Thymus (tissue), 2 donors: ENCODE data around the gene RPRD1A. TPM values are rescaled to one million over a fixed set of nuclear protein-coding genes. Genes with fewer than 3 reads are reported as not detected.

Experiments used
- polyA plus RNA-seq: library from polyadenylated mRNA; stranded (reverse); fragments of 200-250 nt; gene quantifications from one replicate; pipeline ENCODE4 v1.2.3, GENCODE V29; 2013
- total RNA-seq: library from RNA; stranded (reverse); fragments of 120-200 nt; gene quantifications from one replicate; pipeline ENCODE4 v1.2.4, GENCODE V29; 2013
- donor health status: healthy.

The RPRD1A gene
- total and polyA plus RNA-seq, 2 donors: 26.6 to 34.1 TPM

Other genes starting within 250 kb of the RPRD1A start
- 20.5 TPM for gene SLC39A6, start 61.8 kb upstream of the RPRD1A start, total RNA-seq
- gene SLC39A6, start 61.8 kb upstream of the RPRD1A start, polyA plus RNA-seq: 12.8 TPM
- gene ELP2, start 62.3 kb upstream of the RPRD1A start, total RNA-seq: 62.5 TPM
- 108 TPM for gene ELP2, start 62.3 kb upstream of the RPRD1A start, polyA plus RNA-seq
- 0.19 TPM for gene MOCOS, start 119.9 kb upstream of the RPRD1A start, total RNA-seq
- 2.5 TPM for gene MOCOS, start 119.9 kb upstream of the RPRD1A start, polyA plus RNA-seq
- 0.90 TPM for gene FHOD3, start 230.2 kb upstream of the RPRD1A start, total RNA-seq
- 4.1 TPM for gene FHOD3, start 230.2 kb upstream of the RPRD1A start, polyA plus RNA-seq